ENCODE results near the gene FAF1.

FAF1 gene

DNA sequence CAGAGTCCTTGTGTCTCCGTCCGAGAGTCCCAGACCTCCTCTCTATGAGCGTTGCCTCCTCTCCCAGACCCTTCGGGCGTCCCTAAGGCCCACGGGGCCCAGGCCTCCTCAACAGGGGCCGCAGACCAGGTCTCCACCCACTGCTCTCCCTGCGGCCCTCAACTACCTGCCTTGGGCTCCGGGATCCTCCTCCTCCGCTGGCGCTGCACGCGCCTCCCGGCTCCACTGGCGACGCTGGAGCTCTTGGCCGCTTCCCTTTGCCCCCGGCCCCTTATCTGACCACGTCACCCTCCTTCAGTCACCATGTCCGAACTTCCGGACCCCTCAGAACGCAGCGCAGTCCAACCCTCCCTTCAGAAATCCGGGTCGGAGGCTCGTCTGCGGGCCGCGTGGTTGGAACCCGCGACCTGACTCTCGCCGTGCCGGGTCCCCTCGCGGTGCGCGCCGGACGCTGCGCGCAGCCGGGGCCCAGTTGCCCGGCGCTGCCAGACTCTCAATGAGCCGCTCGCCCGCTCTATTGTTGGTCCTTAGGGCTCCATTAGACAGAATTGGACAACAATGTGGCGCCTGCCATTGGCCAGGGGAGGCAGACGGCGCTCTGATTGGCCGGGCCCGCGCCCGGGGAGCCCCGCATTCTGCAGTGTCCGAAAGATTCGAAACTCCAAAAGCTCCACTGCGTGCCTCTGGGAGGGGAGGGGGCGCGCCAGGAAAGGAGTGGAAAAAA lies 537.0 kb downstream of the FAF1 start, which contains the start of gene DMRTA2:
TSS of gene DMRTA2 (minus strand) at position 498 of the 724 bp plus-strand sequence. CDS start 1,907 bp downstream, outside the sequence.
- no peak for DNase-seq

DNA sequence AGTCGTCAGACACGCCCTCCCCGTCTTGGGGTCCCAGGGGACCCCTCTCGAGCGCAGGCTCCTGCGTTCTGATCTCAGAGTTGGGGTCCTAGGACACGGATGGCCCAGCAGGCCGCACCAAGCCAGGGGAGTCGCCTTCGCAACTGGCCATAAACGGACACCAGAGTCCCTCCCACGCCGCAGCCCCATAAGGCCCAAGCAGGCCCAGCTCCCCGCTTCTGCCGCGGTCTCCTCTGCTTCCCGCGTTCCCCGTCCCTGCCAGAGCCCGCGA lies 537.5 kb downstream of the FAF1 start:
- DNase-seq: no peak

DNA sequence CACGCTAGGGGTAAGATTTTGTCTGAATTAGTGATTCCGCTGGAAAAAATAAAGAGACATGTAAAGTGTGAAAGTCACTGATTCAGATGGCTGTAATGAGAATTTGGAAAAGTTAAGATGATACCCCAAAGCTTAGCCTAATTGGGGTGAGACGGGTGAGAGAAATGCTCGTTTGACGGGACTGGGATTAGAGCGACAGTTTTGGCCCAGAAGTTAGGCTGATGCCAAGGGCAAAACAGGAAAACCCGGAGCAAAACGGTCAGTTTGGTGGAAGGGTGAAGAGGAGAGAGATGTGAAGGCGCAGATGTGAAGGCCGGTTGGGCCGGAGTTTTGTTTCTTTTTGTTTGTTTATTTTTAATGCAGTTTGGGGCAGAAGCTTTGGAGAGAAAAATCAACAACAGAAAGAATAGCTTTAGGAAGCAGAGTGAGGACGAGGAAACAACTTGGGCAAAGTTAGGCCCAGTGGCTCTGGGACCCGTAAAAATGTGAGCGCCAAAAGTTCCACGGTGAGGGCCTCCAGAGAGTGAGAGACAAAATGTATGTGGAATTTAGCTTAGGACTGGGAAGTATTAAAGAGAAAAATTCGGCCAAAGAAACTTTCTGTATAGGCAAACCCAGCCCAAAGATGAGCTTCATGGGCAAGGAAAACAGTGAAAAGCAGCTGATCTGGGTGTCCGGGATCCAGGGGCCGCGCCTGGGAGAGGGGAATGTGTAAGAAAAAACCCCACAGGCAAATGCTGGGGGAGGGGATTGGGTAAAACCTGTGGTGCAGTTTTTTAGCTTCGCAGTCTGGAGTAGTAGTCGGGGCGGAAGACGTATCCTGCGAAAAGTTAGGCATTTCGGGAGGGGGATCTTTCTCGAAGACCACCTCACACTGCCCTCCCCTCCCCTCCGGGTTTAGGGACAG lies 538.0 kb downstream of the FAF1 start:
- no peak for DNase-seq

DNA sequence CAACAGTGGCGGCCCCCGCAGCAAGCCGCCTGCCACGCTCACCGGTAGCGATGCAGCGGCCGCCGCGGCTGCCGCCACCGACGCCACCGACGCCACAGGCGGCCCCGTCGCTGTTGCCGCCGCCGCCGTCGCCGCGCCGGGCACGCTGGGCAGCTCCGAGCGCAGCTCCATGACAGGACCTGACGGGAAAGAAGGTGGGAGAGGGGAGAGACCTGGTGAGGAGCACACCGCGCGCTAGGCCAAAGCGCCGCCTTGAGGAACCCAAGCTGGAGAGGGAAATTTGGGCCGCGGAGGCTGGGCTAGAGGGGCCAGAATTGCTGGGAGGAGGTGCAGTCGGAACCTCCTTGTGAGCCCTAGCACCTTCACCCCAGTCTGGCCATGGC lies 538.7 kb downstream of the FAF1 start:
- no peak for DNase-seq

DNA sequence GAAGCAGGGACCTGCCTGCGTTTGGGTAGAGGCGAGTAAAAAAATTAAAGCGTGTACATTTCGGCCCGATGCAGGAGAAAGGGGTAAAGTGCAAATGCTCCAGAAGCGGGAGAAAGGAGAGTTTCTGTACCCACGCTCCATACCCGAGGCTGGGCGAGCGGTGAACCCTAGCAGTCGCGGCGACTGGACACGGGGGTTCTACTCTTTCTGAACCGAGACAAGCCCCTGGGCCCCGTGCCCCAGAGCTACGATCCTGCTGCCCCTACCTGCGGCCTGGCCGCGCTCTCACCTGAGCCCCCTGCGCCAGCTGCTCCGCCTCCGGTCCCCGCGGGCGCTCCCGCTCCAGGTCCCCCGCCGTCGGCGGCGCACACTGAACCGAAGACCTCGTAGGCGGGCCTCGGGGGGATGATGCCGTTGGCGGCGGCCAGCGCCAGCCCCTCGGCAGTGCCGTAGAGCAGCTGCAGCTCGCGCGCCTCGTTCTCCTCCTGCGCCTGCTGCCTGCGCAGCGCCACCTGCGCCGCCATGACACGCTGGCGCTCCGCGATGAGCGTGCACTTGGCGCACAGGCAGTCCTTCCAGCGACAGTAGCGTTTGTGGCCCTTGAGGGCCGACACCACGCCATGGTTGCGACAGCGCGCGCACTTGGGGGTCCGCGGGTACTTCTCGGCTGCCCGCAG lies 539.2 kb downstream of the FAF1 start:
- peak; percentile 52 for DNase-seq

DNA sequence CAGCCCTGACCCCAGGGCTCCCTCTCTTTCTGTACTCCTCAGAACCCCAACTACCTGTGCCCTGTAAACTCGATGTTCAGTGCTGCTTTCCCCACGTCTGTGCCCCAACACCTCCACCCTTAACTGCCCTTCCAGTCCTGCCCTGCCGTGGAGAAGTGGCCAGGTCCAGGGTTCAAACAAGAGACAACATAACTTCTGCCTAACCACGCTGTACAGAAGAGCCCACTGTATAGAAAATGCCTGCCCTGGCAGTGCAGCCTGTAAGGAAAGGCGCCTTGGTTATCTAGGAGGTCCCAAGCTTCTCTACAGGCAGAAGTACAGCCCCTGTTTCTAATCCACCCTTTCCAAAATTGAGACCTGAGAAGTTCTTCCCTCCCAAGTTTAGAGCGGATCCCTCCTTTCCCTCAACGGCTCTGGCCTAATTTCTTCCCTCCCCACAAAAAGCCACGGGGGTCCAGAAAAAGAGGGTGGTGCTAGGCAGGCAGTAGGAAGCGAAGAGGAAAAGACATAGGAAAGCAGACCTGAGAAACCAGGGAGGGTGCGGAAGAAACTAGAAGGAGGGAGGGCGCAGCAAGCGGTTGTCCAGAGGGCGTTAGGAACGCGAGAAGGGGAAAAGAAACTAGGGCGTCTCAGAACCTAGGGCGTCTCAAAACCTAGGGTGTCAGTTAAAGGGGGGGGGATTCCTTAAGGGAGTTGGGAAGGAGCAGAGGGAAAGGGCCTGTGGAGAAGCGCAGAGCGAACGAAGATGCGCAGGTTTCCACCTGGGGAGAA lies 540.0 kb downstream of the FAF1 start:
- DNase-seq: no peak

DNA sequence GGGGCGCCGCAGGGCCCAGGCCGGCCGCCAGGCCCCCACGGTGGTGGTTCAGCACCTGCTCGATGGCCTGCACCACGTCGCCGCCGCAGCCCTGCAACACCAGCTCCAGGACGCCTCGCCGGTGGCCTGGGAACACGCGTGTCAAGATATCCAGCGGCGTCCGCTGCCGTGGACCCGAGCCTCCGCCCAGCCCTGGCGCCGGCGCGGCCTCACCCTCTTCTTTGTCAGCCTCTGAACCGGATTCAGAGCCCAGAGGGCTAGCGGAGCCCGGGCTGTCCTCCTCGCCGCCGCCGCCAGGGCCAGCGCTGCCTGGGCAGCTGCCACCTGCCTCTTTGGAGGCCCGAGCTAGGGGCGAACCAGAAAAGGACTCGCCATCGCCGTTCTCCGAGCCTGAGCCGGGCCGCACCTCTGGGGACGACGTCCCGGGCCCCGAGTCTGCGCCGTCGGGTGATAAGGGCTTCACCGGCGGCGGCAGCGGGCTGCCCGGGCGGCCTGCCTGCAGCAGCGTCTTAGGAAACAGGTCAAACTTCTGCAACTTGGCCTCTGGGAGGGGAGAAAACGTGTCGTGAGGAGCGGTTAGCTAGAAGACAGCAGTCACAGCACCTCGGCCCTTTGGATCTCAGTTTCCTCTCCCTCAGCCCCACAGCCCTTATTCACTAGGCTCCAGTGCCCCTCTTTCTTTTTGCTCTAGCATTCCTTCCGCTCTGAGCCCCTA lies 540.7 kb downstream of the FAF1 start:
- peak; percentile 30 for DNase-seq

DNA sequence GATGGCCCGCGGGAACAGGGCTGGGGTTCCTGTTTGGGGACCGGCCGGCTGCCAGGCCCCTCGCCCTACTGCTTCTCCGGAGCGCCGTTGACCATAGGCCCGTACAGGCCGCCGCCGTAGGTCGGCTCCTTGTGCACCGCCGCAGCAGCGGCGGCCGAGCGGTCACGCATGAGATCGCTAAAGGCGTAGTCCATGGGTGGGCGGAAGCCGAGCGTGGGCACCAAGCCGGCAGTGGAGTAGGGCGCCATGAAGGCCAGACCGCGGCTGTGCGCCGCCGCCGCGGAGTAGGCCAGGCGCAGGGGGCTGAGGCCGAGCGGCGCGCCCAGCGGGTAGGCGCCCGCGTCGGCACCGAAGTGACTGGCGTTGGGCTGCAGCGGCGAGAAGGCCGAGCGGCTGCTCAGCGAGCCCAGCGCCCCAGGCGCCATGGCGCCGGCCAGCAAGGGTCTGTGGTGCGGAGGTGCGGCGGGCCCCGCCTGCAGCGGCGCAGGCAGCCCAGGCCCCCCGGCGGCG lies 541.4 kb downstream of the FAF1 start:
- DNase-seq: no peak

DNA sequence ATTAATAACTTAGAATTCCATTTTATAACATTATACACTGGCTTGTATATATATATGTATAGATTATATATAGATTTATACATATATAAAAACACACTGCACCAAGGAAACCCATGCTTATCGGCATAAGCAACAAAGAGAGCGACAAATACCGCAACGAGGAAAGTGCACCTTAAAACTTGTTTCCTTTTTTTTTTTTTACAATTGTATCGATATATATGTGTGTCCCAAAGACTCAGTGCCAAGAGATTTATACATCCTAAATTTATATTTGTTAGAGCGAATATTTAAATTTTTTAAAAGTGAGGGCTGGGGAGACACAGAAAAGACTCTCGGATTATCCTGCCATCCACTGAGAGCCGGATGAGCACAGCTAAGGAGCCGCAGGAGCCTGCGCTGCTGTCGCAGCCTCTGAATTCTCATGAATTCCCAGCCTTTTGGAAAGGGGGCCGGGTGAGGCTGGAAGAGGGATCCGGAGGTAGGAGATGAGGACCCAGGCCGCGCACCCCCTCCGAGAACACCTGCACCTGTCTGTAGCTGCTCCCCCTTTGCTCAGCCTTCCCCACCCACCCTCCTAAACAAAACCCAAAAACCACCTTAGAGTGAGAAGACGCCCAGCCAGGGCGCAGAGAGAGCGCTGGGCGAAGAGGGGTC lies 542.0 kb downstream of the FAF1 start:
- DNase-seq: no peak

DNA sequence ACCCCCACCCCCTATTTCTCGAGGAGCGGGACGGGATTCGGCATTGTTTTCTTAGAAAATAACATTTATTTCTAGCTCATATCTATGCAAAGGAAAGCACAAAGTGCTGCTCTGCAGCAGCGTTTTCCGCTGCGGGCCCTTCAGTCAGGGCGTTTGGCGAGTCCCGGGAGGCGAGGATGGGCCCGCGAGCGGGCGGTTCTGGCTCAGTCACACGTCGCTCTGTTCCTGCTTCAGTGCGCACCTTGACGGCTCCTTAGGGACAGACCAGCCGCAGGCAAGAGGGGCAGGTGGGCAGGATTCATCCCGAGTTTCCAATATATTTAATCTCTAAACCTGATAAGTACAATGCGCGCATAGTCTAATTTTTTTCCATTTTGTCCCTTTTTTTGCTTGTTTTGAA lies 542.6 kb downstream of the FAF1 start:
- DNase-seq: peak; percentile 34

DNA sequence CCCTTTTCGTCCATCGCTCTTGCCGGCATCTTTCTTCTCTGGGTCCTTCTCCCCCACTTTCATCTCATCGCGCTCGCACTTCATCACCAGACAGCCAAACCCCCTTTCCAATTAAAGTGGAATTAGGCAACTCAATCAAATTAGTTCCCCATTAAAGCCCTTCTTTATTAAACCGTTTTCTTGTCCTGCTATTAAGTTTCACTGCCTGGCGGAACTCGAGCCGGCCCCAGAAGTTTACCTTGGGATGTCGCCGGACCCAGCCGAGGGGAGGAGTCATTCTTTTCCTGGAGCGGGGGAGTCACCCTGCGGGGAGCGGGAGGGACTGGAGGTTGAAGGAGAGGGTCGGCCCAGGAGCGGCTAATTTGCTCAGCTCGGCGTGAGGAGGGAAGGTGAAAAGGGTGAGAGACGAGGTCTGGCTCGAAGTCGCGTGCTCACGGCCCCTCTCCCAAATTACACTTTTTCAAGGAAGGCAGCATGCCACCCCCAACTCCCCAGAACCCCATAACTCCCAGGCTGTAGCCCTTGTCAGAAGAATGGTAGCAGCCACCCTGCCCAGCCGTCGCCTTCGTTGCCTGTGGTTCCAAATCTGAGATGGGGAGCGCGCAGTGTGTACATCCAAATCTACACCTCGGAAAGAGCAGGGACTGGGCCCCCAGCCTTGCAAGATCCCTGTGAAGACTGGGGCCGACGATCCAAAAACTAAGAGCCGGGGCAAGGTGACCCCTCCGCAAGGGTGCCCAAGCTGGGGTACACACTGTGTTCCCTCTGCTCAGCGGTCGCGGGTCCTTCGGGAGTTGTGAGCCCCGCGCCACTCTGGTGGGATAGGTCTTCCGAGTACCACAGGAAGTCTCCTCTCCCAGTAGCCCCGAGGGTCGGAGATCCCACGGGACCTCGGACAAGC lies 543.3 kb downstream of the FAF1 start:
- no peak for DNase-seq

DNA sequence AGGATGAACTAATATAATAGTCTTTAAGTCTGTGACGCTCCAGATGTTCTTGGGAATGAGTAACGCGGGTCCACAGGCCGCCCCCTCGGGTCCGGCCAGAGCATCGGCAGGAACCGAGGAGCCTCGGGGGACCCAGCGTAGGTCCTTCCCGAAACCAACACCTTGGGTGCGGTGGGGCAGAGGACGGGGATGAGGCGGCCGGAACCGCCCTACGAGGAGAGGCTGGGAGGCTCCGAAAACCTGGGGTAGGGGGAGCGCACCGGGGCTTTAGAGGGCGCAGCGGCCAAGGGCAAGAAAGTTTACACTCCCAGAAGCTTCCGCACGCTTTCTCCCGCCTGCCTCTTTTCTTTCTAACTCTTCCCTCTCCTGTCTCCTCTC lies 543.9 kb downstream of the FAF1 start:
- no peak for DNase-seq

DNA sequence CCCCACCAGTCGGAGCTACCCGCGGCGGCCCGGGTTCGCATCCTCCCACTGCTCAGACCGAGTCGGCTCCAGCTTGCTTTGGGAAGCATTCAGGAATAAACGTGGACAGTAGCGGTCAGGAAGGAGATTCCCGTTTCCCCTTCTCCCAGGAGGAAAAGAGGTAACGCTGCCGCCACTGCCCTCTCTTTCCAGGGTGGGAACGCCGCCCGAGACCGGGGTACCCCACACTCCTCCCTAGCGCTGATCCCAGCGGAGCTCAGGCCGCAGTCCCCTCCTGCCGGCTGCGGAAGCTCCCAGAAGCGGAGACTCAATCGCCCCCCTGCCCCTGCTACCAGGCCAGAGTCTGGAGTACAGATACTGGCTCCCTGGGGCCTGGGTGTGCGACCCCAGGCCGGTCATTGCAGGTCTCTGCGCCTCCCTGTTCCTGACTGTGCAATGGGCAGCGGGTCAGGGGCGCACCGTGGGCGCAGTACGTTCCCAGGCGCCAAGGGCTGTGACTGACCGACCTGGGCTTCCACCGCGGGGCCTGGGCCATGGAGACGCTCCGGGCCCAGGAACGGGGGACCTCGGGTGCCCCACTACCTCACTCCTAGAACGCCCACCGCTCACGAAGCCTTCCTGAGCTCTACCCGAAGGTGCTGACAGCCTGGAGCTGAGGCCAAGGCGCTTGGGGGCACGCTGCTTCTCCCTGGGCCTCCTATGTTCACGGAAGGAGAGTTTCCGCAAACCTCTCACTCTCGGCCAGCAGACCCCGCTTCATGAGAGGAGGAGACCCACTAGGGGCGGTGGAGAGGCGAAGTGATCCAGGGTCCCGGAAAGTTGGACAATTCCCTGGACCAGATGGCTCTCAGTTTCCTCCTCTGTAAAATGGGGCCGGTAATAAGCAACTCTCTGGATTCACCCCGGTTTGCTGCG lies 544.6 kb downstream of the FAF1 start:
- no peak for DNase-seq

DNA sequence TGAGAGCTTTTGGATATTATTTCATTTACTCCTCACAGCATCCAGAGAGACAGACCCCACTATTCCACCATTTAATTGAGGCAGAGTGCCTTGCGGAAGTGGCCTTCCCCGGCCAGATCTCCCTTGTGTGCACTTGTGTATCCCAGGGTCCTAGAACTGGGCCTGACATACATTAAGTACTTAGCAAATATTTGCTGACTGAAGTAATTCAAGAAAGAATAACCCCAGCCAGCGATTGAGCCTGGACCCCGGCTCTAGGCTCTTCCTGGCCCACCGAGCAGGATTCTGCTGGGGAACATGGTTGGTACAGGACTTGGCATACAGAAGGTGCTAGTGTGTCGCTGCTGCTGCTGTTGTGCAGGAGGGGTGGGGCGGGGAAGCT lies 545.2 kb downstream of the FAF1 start:
- no peak for DNase-seq

DNA sequence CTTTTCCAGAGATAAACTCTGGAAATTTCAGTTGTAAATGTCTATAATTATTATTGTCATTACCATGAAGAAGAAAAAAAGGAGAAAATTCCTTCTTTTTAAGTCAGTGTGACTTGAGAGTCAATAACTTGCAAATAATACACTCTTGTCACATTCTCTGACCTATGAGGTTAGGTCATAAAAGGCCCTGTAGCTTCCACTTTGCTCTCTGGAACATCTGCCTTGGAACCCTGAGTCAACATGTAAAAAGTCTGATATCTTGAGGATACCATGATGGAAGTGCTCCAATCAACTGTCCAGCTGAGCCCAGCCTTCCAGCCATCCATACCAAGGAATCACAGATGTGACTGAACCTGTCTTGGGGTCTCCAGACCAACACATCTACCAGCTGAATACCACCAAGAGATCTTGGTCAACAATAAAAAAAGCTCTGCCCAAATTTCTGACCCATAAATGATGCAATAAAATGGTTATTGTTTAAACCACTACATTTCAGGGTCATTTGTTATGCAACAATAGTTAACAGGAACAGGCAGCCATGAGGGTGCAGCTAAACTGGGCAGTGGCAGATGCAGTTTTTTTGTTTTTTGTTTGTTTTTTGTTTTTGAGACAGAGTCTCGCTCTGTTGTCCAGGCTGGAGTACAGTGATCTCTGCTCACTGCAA lies 547.1 kb downstream of the FAF1 start:
- no peak for DNase-seq

DNA sequence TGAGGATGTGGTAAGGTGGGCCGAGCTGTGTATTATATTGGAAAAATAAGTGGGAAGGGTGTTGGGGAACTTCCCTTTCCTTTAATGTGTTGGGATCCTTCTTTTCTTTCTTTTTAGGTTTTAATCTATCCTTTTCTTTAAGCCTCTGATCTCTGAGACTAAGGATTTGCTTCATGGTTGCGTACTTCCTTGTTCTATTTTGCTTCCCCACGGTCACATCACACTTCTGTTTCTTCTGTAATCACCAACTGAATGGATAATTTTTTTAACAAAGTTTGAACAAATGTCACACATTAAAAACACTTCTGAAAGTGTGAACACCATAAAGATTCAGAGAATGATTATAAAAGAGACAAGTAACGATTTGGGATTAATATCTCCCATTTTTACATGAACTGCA lies 554.3 kb downstream of the FAF1 start:
- DNase-seq: no peak

DNA sequence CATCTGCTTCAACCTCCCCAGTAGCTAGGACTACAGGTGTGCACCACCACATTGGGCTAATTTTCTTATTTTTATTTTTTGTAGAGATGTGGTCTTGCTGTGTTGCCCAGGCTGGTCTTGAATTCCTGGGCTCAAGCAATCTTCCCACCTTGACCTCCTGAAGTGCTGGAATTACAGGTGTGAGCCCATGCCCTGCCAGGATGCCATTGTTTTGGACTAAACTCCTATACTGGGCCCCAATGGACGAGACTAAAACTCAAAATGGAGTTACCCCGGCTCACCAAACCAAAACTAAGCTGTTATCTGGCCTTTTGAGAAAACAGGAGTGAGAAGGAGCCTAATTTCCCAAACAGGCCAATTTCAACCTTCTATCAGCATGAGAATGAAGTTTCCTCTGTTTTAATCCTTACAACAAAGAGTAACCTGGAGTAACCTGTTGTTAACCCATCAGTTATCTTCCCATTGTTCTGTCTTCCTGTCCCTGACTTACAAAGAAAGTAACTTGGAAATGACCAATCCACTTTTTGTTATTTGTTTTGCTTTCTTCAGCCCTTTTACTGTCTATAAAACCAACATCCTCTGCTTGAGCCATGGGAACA lies 566.4 kb downstream of the FAF1 start:
- no peak for DNase-seq
